AG04450 (cell line): Measurements from ENCODE around the gene TECRL. TPM values are rescaled to one million over a fixed set of nuclear protein-coding genes. Genes with fewer than 3 reads are reported as not detected.

ENCODE experiments used
- CTCF ChIA-PET: fragments of 300-600, 350-600 bp; formaldehyde crosslinking; extraction: SDS; loops from one replicate; lab custom pipeline; 2022; ENCODE audit warnings: antibody characterized with exemption, inconsistent platforms; lab: Charles Lee
- POLR2A ChIA-PET: fragments of 350-600 bp; formaldehyde crosslinking; extraction: SDS; loops from one replicate; lab custom pipeline; 2021; ENCODE audit warnings: antibody characterized with exemption, inconsistent platforms; lab: Yijun Ruan, JAX
- DNase-seq: peaks from one replicate; pipeline ENCODE4 v3.0.0-alpha.2; 2011; ENCODE audit warnings: low read depth, low spot score
- H3K27ac ChIP-seq: one replicate; pipeline ENCODE4 v1.5.1; 2012; ENCODE audit warnings: low read depth, low read length, control low read depth
- H3K27me3 ChIP-seq: one replicate; pipeline ENCODE4 v1.6.0; 2012; ENCODE audit warnings: low read length; ENCODE audit not compliant: control insufficient read depth, insufficient read depth
- H3K4me3 ChIP-seq: 2 replicates; pipeline ENCODE4 v1.5.1; 2011; ENCODE audit warnings: mild to moderate bottlenecking, low read depth, low read length, control low read depth
- H3K9me3 ChIP-seq: 2 replicates; pipeline ENCODE4 v1.5.1; 2012; ENCODE audit warnings: low read length; ENCODE audit not compliant: control insufficient read depth, insufficient read depth
- polyA minus RNA-seq: library from RNA; depleted of rRNA, polyadenylated mRNA; stranded (reverse); fragments of >200 nt; gene quantifications from 2 replicates; pipeline ENCODE4 v1.2.3, GENCODE V29; 2011; rRNA and poly(A)+ RNA removed
- polyA plus RNA-seq: library from polyadenylated mRNA; depleted of rRNA; stranded (reverse); fragments of >200 nt; gene quantifications from 2 replicates; pipeline ENCODE4 v1.2.3, GENCODE V29; 2011; rRNA removed
- TF ChIP-seq, protein P1 (sequence below): IDR thresholded peaks from 2 replicates; pipeline ENCODE4 v1.5.1; 2011; ENCODE audit warnings: low read depth, low read length, control low read depth, inconsistent platforms

The TECRL gene, protein sequence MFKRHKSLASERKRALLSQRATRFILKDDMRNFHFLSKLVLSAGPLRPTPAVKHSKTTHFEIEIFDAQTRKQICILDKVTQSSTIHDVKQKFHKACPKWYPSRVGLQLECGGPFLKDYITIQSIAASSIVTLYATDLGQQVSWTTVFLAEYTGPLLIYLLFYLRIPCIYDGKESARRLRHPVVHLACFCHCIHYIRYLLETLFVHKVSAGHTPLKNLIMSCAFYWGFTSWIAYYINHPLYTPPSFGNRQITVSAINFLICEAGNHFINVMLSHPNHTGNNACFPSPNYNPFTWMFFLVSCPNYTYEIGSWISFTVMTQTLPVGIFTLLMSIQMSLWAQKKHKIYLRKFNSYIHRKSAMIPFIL
- not detected in 2 replicates for polyA plus RNA-seq
- not detected in 2 replicates for polyA minus RNA-seq

DNA sequence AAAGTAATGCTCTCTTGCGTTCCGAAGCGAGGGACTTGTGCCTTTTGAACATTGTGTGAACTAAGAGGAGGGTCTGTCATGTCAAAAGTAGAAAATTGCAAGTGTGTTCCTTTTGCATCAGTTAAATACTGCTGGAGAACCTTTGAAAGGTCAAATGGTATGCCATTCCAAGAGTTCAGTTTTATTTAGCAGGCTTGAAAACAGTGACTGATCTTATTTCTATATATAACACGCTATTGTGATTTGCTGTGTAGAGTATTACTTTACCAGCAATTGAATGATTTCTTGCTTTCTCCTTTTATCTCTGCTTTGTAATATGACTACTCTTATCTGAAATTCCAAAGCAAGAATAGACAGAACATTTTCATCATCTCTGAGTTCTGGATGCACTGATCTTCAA lies at the start of gene TECRL:
TSS of gene TECRL (minus strand) at position 151 of the 400 bp plus-strand sequence. CDS start at position 52, 99 bp downstream.
- H3K27me3 ChIP-seq, result no peaks in the 10 kb centered on the region
- H3K27ac ChIP-seq, result no peak within 1 kb of the TSS
- POLR2A ChIA-PET, result no interaction called here
- H3K9me3 ChIP-seq, result peaks cover 3% of the 10 kb centered on the region; the same call in 1 of the 2 replicates
- H3K4me3 ChIP-seq, result no peak within 1 kb of the TSS
- CTCF ChIA-PET, result no interaction called here
- TF ChIP-seq, protein P1, sequence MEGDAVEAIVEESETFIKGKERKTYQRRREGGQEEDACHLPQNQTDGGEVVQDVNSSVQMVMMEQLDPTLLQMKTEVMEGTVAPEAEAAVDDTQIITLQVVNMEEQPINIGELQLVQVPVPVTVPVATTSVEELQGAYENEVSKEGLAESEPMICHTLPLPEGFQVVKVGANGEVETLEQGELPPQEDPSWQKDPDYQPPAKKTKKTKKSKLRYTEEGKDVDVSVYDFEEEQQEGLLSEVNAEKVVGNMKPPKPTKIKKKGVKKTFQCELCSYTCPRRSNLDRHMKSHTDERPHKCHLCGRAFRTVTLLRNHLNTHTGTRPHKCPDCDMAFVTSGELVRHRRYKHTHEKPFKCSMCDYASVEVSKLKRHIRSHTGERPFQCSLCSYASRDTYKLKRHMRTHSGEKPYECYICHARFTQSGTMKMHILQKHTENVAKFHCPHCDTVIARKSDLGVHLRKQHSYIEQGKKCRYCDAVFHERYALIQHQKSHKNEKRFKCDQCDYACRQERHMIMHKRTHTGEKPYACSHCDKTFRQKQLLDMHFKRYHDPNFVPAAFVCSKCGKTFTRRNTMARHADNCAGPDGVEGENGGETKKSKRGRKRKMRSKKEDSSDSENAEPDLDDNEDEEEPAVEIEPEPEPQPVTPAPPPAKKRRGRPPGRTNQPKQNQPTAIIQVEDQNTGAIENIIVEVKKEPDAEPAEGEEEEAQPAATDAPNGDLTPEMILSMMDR, result no peak
- DNase-seq, result no peak

DNA sequence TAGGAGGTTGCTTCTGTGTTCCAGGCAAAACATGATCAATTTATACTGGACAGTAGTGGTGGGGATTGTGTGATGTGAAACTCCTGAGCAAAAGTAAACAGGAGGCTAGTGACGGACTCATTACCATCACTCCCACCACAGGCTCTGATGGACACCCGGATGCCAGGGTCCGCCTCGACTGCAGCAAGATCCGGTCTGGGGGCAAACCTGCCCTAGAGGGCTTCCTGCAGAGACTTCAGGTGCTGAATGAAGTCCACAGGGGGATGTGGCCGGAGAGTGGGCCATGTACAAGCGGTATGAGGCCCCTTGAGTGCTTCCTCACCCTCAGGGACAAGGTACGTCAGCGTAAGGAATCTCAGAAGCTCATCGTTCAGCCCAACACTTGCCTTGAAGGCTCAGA lies 23.4 kb upstream of the TECRL start:
- Histone ChIP-seq H3K4me3 (no peak overlapping the region), H3K9me3 (peaks cover 31% of the 10 kb centered on the region), H3K27me3 (no peaks in the 10 kb centered on the region), H3K27ac (no peak overlapping the region)
- POLR2A ChIA-PET, result no interaction called here
- no peak for DNase-seq
- CTCF ChIA-PET, result no interaction called here
- TF ChIP-seq, protein P1, result no peak

DNA sequence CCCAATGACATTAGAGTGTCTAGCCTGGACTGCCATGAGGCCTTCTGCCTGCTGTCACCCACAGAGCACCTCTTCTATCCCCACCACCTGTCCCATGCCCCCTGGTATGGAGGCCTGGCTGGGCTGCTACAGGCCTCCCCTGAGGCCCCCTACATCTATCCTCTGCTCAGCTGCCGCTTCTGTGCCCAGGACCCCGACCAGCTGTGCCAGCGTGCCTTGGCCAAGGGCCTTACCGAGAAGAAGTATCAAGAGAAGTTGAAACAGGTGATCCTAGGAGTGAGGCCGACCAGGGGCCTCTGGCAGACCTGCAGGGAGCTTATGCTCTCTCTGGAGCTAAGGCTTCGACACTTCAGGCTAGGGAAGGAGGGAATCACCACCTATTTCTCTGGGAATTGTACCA lies 21.7 kb upstream of the TECRL start:
- no peaks in the 10 kb centered on the region for H3K27me3 ChIP-seq
- TF ChIP-seq, protein P1, result no peak
- ChIA-PET POLR2A (no interaction called here), CTCF (no interaction called here)
- no peak overlapping the region for H3K4me3 ChIP-seq
- no peak for DNase-seq
- no peak overlapping the region for H3K27ac ChIP-seq
- peaks cover 31% of the 10 kb centered on the region for H3K9me3 ChIP-seq

DNA sequence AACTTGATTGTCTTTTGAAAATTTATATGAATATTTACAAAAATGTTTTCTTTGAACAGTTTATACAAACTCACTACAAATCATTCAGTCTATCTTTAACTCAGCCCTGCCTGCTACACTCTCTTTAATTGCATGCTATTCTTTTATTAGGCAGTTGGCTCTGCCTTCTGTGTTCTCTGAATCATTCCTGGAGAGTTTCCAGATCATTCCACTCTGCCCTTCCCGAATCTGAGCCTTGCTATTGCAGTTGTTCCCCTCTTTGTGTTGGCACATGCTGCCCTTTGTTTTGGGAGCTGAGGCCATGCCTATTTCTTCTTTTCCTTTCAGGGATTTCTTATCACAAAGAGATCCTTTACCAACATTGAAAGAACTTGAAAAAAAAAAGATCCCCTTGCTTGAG lies 8.7 kb upstream of the TECRL start:
- TF ChIP-seq, protein P1, result no peak
- no peak for DNase-seq
- Histone ChIP-seq H3K27ac (no peak overlapping the region), H3K4me3 (no peak overlapping the region), H3K9me3 (no peaks in the 10 kb centered on the region), H3K27me3 (no peaks in the 10 kb centered on the region)
- POLR2A ChIA-PET, result no interaction called here
- CTCF ChIA-PET, result no interaction called here

DNA sequence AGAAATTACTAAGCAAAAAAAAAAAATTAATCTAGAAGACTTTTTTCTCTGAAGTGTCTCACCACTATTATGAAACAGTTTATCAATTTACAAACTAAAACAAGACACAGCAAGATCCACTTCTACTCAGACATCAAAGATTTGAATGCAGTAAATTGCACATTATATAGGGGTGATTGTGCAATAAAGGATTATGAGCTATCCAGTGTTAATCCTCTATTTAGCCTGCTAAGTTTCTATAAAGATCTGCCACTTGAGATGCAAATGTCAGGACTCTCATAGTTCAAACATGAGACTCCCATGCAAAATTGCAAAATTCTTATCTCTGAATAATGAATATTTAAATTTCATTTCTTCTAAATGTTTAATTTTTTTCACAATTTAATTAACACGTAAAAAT lies 2.2 kb downstream of the TECRL start:
- Histone ChIP-seq H3K9me3 (peaks cover 3% of the 10 kb centered on the region; the same call in 1 of the 2 replicates), H3K4me3 (no peak overlapping the region), H3K27me3 (no peaks in the 10 kb centered on the region), H3K27ac (no peak overlapping the region)
- POLR2A ChIA-PET, result no interaction called here
- CTCF ChIA-PET, result no interaction called here
- TF ChIP-seq, protein P1, result no peak
- no peak for DNase-seq
